Trophoblast cell (in vitro differentiated cells and primary cell): ENCODE data around the gene ZFHX3.
A peak's percentile ranks its signal among the peaks of the same experiment; 100 is the strongest.

Source experiments
- DNase-seq, 2 donors: peaks; one replicate each; pipeline ENCODE4 v3.0.0-alpha.2; 2016
- H2AFZ ChIP-seq: 2 replicates; pipeline ENCODE4 v1.6.1; 2013; ENCODE audit warnings: low read length, moderate library complexity, mild to moderate bottlenecking; ENCODE audit not compliant: insufficient read depth, poor library complexity
- H2AK5ac ChIP-seq: 2 replicates; pipeline ENCODE4 v1.6.1; 2013; ENCODE audit warnings: mild to moderate bottlenecking, low read length
- H2BK120ac ChIP-seq: 2 replicates; pipeline ENCODE4 v1.6.1; 2013; ENCODE audit warnings: low read length, mild to moderate bottlenecking, moderate library complexity; ENCODE audit not compliant: insufficient read depth, poor library complexity
- H2BK12ac ChIP-seq: 2 replicates; pipeline ENCODE4 v1.6.1; 2013; ENCODE audit warnings: mild to moderate bottlenecking, low read length, moderate library complexity
- H2BK5ac ChIP-seq: 2 replicates; pipeline ENCODE4 v1.6.1; 2013; ENCODE audit warnings: low read length, low read depth, moderate library complexity, mild to moderate bottlenecking; ENCODE audit not compliant: poor library complexity
- H3K14ac ChIP-seq: 2 replicates; pipeline ENCODE4 v1.6.1; 2013; ENCODE audit warnings: mild to moderate bottlenecking, low read length
- H3K18ac ChIP-seq: 2 replicates; pipeline ENCODE4 v1.6.1; 2013; ENCODE audit warnings: mild to moderate bottlenecking, low read length
- H3K23ac ChIP-seq: 2 replicates; pipeline ENCODE4 v1.6.1; 2013; ENCODE audit warnings: low read length
- H3K27ac ChIP-seq: 2 replicates; pipeline ENCODE4 v1.5.1; 2013; ENCODE audit warnings: low read depth, mild to moderate bottlenecking, inconsistent platforms, low read length, moderate library complexity
- H3K27me3 ChIP-seq: 2 replicates; pipeline ENCODE4 v1.6.1; 2013; ENCODE audit warnings: inconsistent platforms, mild to moderate bottlenecking, low read length, moderate library complexity; ENCODE audit not compliant: insufficient read depth
- H3K36me3 ChIP-seq, 2 experiments: 1 replicate in 1 of 2; 2 replicates in 1 of 2; pipeline ENCODE4 v1.6.1; 2013; ENCODE audit warnings: low read length in 2 of 2, mild to moderate bottlenecking in 2 of 2, moderate library complexity in 1 of 2; ENCODE audit not compliant: insufficient read depth in 2 of 2, control insufficient read depth in 1 of 2
- H3K4ac ChIP-seq: 2 replicates; pipeline ENCODE4 v1.6.1; 2013; ENCODE audit warnings: low read depth, mild to moderate bottlenecking, low read length, moderate library complexity
- H3K4me1 ChIP-seq, 2 experiments: 1 replicate in 1 of 2; 2 replicates in 1 of 2; pipeline ENCODE4 v1.6.1; 2013; ENCODE audit warnings: low read length in 2 of 2, mild to moderate bottlenecking in 2 of 2, moderate library complexity in 1 of 2; ENCODE audit not compliant: insufficient read depth in 2 of 2, control insufficient read depth in 1 of 2
- H3K4me2 ChIP-seq: 2 replicates; pipeline ENCODE4 v1.6.1; 2013; ENCODE audit warnings: inconsistent platforms, mild to moderate bottlenecking, low read length, moderate library complexity
- H3K4me3 ChIP-seq: 2 replicates; pipeline ENCODE4 v1.5.1; 2013; ENCODE audit warnings: mild to moderate bottlenecking, low read depth, low read length, inconsistent platforms
- H3K79me1 ChIP-seq: one replicate; pipeline ENCODE4 v1.6.1; 2013; ENCODE audit warnings: low read length
- H3K79me2 ChIP-seq: 2 replicates; pipeline ENCODE4 v1.6.1; 2013; ENCODE audit warnings: low read length, mild to moderate bottlenecking; ENCODE audit not compliant: control insufficient read depth, insufficient read depth, poor library complexity
- H3K9ac ChIP-seq: 2 replicates; pipeline ENCODE4 v1.6.1; 2013; ENCODE audit warnings: mild to moderate bottlenecking, low read length
- H3K9me3 ChIP-seq: 2 replicates; pipeline ENCODE4 v1.6.1; 2013; ENCODE audit warnings: low read depth, mild to moderate bottlenecking, control low read depth, inconsistent platforms, low read length; ENCODE audit not compliant: insufficient read depth
- H4K12ac ChIP-seq: 2 replicates; pipeline ENCODE4 v1.6.1; 2013; ENCODE audit warnings: low read depth, mild to moderate bottlenecking, low read length, moderate library complexity
- H4K8ac ChIP-seq: 2 replicates; pipeline ENCODE4 v1.6.1; 2013; ENCODE audit warnings: low read depth, mild to moderate bottlenecking, low read length, moderate library complexity
- H4K91ac ChIP-seq: one replicate; pipeline ENCODE4 v1.6.1; 2013; ENCODE audit warnings: low read depth, mild to moderate bottlenecking, low read length, moderate library complexity
- WGBS: extraction: QIAGEN DNeasy Blood & Tissue Kit; methylation state at CpG from one replicate; pipeline ENCODE4 v1.1.7; 2013; ENCODE audit warnings: missing lambda C conversion rate; ENCODE audit not compliant: insufficient read length, insufficient coverage; ENCODE audit errors: extremely low coverage; 5-methylcytosine and 5-hydroxymethylcytosine counted together

The ZFHX3 gene

GRCh38 chr16:72970656-72971055, 77.3 kb downstream of the ZFHX3 start:
- Histone ChIP-seq H2BK5ac (no peak overlapping the region), H3K27ac (no peak overlapping the region), H4K12ac (no peak overlapping the region), H2AFZ (no peak overlapping the region), H3K4me2 (no peak overlapping the region), H4K8ac (no peak overlapping the region), H3K4ac (no peak overlapping the region), H3K79me1 (no peaks in the 10 kb centered on the region), H3K23ac (no peak overlapping the region), H4K91ac (no peak overlapping the region), H3K14ac (no peak overlapping the region), H3K27me3 (no peaks in the 10 kb centered on the region), H3K79me2 (peaks cover 2% of the 10 kb centered on the region), H3K4me1 (peaks cover 0 to 13% of the 10 kb centered on the region in 2 experiments), H2BK12ac (no peak overlapping the region), H3K9ac (no peak overlapping the region), H2AK5ac (no peak overlapping the region), H3K4me3 (no peak overlapping the region), H3K18ac (peak overlapping the region; percentile 5), H2BK120ac (no peak overlapping the region), H3K9me3 (no peaks in the 10 kb centered on the region), H3K36me3 (peaks cover 0 to 3% of the 10 kb centered on the region in 2 experiments)
- DNase-seq, result no peak
- WGBS, result no CpG with 5 or more reads among the region's 5 CpGs

GRCh38 chr16:72969812-72970211, 78.1 kb downstream of the ZFHX3 start:
- no peak overlapping the region for H4K8ac ChIP-seq
- no peak for DNase-seq
- no peak overlapping the region for H2AFZ ChIP-seq
- no peak overlapping the region for H4K91ac ChIP-seq
- no peak overlapping the region for H3K23ac ChIP-seq
- H3K4me1 ChIP-seq, result peaks cover 0 to 13% of the 10 kb centered on the region in 2 experiments
- peaks cover 3% of the 10 kb centered on the region for H3K79me2 ChIP-seq
- H3K27me3 ChIP-seq, result no peaks in the 10 kb centered on the region
- H3K36me3 ChIP-seq, result peaks cover 0 to 3% of the 10 kb centered on the region in 2 experiments
- no peak overlapping the region for H2BK120ac ChIP-seq
- H3K4ac ChIP-seq, result no peak overlapping the region
- H4K12ac ChIP-seq, result no peak overlapping the region
- H3K18ac ChIP-seq, result no peak overlapping the region
- H2AK5ac ChIP-seq, result no peak overlapping the region
- no CpG with 5 or more reads among the region's 9 CpGs for WGBS
- no peak overlapping the region for H3K4me2 ChIP-seq
- H3K9me3 ChIP-seq, result no peaks in the 10 kb centered on the region
- H2BK12ac ChIP-seq, result no peak overlapping the region
- no peak overlapping the region for H3K9ac ChIP-seq
- H2BK5ac ChIP-seq, result no peak overlapping the region
- H3K14ac ChIP-seq, result no peak overlapping the region
- no peaks in the 10 kb centered on the region for H3K79me1 ChIP-seq
- no peak overlapping the region for H3K27ac ChIP-seq
- no peak overlapping the region for H3K4me3 ChIP-seq

GRCh38 chr16:72969146-72969545, 78.8 kb downstream of the ZFHX3 start:
- no peak overlapping the region for H2AFZ ChIP-seq
- no peak overlapping the region for H3K9ac ChIP-seq
- H4K12ac ChIP-seq, result no peak overlapping the region
- H2BK5ac ChIP-seq, result no peak overlapping the region
- H3K79me1 ChIP-seq, result no peaks in the 10 kb centered on the region
- peaks cover 0 to 3% of the 10 kb centered on the region in 2 experiments for H3K36me3 ChIP-seq
- no peak overlapping the region for H3K23ac ChIP-seq
- H3K4me1 ChIP-seq, result peaks cover 0 to 13% of the 10 kb centered on the region in 2 experiments
- no peak overlapping the region for H3K18ac ChIP-seq
- no CpG with 5 or more reads among the region's 7 CpGs for WGBS
- no peak for DNase-seq
- H3K14ac ChIP-seq, result no peak overlapping the region
- H3K4me3 ChIP-seq, result no peak overlapping the region
- no peak overlapping the region for H2AK5ac ChIP-seq
- peak overlapping the region; percentile 17 for H4K91ac ChIP-seq
- H3K4me2 ChIP-seq, result no peak overlapping the region
- H3K4ac ChIP-seq, result no peak overlapping the region
- H3K27ac ChIP-seq, result no peak overlapping the region
- H3K27me3 ChIP-seq, result no peaks in the 10 kb centered on the region
- H3K9me3 ChIP-seq, result no peaks in the 10 kb centered on the region
- peak overlapping the region; percentile 61 for H2BK120ac ChIP-seq
- no peak overlapping the region for H2BK12ac ChIP-seq
- H4K8ac ChIP-seq, result no peak overlapping the region
- H3K79me2 ChIP-seq, result peaks cover 3% of the 10 kb centered on the region

GRCh38 chr16:72967941-72968340, 80.0 kb downstream of the ZFHX3 start:
- no peak overlapping the region for H2AK5ac ChIP-seq
- no peaks in the 10 kb centered on the region for H3K27me3 ChIP-seq
- H3K23ac ChIP-seq, result no peak overlapping the region
- no peaks in the 10 kb centered on the region for H3K79me1 ChIP-seq
- no peaks in the 10 kb centered on the region for H3K9me3 ChIP-seq
- H4K91ac ChIP-seq, result no peak overlapping the region
- no peak overlapping the region for H3K14ac ChIP-seq
- H3K4me3 ChIP-seq, result no peak overlapping the region
- H3K4me2 ChIP-seq, result no peak overlapping the region
- peak overlapping the region; percentile 40 for H3K4ac ChIP-seq
- no peak overlapping the region for H4K8ac ChIP-seq
- H2BK120ac ChIP-seq, result no peak overlapping the region
- no peak overlapping the region for H3K18ac ChIP-seq
- H2AFZ ChIP-seq, result no peak overlapping the region
- DNase-seq, result no peak
- H3K4me1 ChIP-seq, result peaks cover 0 to 13% of the 10 kb centered on the region in 2 experiments
- H3K9ac ChIP-seq, result no peak overlapping the region
- peaks cover 3% of the 10 kb centered on the region for H3K79me2 ChIP-seq
- no peak overlapping the region for H2BK12ac ChIP-seq
- H3K36me3 ChIP-seq, result peaks cover 0 to 3% of the 10 kb centered on the region in 2 experiments
- no peak overlapping the region for H4K12ac ChIP-seq
- H2BK5ac ChIP-seq, result no peak overlapping the region
- no CpG with 5 or more reads among the region's 5 CpGs for WGBS
- no peak overlapping the region for H3K27ac ChIP-seq
